HG03045 (cell line): ENCODE data around the gene STAT5B.
"Not testable (repeated sequence)": the region's sequence is repeated elsewhere in the genome, so short reads cannot be mapped to it uniquely, and the experiment has no call there.

Experiments used
- ATAC-seq: cut with Tn5 transposase; IDR thresholded peaks from one replicate; pipeline ENCODE4 v1.9.1; 2021; ENCODE audit warnings: mild to moderate bottlenecking, moderate library complexity; ENCODE audit not compliant: unreplicated experiment

The STAT5B gene

DNA sequence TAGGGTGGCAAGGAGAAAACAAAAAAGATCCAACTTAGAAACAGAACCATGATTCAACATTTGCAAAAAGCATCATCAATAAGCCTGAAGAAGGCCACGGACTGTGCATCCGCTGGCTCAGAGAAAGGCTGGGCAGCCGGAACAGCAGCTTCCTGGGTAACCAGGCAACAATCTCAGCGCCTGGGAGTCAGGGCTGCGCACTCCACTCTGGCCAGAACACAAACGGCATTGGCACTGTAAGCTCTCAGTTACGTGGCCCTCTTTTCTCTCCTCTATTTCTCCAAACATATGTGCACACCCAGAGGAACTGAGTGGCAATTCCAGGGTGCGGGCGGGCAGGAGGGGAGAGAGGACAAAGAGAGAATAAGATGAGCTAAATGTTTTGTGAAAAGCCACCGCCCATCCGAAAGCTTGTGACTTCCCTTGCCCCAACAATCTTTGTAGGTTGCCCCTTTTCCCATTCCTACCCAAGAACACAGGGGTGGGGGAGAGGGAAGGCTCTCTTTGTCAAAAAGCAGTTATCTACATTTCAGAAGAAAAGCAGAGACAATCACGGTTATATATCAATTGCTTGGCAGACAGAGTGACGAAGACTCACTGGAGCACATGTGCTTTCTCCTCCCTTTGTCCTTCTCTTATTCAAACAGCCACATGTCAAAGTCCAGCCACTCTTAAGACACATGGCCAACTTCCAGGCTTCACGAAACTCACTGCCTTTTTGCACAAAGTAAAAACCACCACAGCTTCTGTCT is 75.3 kb downstream of the STAT5B start:
- no peak for ATAC-seq

DNA sequence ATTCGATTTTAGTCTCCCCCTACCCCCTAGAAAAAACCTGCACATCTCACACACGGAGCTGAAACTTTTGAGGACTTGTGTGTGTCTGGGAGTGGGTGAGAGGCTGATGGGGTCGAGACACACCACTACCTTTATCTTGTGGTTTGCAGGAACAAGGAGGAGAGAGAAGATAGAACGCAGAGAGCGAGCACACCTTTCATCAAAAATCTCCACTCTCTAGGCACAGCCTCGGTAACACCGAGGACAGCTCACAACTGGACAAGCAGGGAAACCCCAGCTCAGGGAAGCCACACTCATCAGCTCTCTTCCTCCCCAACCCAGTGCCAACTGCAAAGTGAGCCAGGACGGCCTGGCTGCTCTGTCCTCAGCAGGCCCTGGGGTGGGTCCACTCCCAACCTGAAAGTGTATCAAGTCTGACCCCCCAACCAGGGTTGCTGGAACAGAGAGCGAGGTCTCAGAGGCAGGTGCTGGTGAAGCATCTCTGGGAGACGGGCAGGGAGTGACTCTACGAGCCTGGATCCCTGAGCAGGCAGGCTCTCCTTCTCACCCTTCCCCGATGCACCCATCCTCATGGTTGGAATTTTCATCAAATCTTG is 76.7 kb downstream of the STAT5B start:
- no peak for ATAC-seq

DNA sequence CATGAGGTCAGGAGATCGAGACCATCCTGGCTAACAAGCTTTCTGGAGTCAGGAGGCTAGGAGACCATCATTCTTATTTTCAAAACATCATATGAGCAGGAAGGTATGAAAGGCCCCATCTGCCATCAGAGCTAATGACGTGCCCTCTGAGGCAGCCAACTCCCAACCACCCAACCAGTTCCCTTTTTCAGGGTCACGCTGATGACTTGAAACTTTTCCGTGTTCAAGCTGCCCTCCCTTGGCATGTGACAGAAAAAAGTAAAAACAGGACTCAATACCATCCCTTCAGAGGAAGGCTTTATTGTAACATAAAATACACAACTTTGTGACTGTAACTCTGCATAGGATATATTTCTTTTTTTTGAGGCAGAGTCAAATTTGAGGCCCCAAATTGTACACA is 77.3 kb downstream of the STAT5B start:
- ATAC-seq: no peak

DNA sequence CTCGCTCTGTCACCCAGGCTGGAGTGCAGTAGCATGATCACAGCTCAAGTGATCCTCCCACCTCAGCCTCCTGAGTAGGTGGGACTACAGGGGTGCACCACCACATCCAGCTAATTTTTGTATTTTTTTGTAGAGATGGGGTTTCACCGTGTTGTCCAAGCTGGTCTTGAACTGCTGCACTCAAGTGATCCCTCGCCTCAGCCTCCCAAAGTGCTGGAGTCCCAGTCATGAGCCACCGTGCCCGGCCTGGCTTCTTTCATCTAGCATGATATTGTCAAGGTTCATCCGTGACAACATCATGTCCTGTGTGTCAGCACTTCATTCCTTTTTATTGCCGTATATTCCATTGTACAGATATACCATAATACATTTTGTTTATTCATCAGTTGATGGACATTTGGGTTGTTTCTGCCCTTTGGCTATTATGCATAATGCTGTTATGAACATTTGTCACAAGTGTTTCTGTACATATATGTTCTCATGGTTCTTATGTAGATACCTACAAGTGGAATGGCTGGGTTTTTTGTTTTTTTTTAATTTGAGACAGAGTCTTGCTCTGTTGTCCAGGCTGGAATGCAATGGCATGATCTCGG is 78.5 kb downstream of the STAT5B start:
- no peak for ATAC-seq

DNA sequence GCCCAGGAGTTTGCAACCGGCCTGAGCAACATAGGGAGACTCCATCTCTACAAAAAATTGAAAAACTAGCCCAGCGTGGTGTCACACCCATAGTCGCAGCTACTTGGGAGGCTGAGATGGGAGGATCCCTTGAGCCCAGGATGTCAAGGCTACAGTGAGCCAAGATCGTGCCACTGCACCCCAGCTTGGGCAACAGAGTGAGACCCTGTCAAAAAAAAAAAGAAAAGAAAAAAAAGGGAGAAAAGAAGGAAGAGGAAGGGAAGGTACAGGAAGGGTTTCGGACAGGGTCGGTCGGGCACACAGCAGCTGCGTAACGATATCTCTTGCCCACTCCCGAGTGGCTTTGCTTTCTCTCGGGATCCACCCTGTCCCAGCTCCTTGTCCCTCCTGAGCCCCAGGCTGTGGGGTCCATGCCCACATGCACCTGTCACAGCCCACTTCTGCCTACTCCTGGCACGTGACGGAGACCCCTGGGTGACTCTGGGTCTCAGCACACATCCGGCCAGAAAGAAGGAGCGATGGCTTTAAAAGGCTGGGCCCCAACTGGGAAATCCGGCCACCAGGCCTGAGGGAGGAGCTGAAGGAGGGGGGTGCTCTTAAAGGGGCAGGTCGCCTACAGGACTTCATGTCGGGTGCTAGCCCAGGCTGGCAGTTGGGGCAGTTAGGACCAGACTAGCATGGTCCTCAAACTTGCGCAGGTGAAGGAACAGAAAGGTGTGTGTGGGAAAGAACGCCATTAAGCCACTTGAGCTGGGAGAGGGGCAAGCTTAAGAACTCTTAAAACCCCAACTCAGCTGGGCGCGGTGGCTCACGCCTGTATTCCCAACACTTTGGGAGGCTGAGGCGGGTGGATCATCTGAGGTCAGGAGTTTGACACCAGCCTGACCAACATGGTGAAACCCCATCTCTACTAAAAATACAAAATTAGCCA is 82.0 kb downstream of the STAT5B start, which contains the start of gene GHDC:
GHDC (minus strand) TSS at position 526 of the 931 bp plus-strand sequence. CDS start 913 bp downstream, outside the sequence.
- peak; percentile 86 for ATAC-seq

DNA sequence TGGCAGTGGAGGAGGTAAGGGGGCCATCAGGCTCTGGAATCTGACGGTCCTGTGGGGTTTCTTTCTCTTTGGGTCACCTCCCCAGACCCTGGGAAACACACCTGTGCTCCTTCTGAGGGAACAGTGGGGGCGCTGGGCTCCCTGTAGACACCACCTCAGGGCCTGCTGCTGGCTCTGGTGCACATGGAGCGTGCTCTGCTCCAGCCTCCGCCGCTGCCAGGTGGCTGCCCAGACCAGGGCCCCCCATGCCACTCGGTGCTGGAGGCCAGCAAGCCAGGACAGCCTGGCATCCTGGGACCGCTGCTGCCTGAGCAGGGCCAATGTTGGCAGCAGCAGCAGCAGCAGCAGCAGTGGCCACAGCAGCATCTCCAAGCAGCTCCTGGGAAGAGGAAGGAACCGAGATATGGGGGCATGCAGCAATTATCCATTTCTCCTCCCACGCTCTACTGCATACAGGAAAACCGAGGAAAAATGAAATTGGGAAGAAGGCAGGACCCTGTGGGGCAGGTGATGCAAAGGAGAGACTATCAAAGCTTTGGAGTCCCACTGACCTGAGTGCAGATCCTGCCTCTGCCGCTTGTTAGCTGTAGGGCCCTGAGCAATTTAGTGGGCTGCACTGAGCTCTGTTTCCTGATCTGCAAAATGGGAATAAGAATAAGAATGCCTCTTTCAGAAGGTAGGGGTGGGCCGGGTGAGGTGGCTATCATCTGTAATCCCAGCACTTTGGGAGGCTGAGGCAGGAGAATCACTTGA is 82.8 kb downstream of the STAT5B start:
- no peak for ATAC-seq

DNA sequence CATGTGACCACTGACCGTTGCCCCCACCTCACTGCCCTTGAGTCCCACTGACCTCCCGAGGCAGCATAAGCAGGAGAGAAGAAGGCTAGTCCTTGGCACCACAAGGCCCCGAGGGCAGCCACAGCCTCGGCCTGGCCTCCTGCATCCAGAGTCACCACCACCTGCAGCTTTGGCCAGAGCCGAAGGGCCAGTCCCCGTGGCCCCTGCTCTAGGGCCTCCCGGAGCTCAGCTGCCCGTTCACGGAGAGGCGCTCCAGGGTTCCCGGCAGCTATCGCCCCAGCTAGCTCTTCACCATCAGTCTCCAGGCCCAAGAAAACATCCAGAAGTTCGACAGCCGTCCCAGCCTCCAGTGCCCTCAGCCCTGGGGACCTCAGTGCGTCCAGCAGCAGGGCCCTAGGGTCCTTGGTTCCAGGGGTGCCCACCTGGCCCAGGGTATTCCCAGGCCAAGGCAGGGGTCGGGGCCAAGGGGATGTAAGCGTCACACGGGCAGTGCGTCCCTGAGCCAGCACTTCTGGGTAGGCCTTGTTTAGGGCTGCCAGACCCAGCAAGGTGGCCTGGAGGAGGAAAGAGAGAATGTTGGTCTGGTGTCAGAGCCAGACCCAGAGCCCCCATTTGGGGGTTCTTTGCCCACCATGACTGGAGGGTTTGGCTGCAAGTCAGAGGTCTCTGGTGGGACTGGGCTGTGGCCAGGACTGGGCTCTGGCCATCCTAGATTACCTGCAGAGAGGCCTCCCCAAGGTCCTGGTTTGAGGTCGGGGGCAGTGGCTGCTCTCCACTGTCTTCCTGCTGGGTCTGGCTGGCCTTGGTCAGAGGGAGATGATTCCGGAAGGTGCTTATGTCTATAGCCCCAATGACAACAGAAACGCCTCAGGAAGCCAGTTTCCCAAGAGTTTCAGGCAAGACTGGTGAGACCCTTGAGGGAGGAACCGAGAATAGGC is 83.7 kb downstream of the STAT5B start:
- no peak for ATAC-seq

DNA sequence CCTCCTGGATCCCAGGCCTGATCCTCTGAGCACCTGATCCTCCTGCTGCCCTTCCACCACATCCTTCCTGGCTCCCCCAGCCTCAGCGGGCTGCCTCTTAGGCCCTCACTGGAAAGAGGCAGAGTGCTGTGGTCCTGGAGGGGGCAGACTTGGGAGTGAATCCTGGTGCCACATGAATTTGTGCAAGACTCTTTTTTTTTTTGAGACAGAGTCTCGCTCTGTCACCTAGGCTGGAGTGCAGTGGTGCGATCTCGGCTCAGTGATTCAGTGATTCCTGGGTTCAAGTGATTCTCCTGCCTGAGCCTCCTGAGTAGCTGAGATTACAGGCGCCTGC is 84.9 kb downstream of the STAT5B start:
- ATAC-seq: no peak

DNA sequence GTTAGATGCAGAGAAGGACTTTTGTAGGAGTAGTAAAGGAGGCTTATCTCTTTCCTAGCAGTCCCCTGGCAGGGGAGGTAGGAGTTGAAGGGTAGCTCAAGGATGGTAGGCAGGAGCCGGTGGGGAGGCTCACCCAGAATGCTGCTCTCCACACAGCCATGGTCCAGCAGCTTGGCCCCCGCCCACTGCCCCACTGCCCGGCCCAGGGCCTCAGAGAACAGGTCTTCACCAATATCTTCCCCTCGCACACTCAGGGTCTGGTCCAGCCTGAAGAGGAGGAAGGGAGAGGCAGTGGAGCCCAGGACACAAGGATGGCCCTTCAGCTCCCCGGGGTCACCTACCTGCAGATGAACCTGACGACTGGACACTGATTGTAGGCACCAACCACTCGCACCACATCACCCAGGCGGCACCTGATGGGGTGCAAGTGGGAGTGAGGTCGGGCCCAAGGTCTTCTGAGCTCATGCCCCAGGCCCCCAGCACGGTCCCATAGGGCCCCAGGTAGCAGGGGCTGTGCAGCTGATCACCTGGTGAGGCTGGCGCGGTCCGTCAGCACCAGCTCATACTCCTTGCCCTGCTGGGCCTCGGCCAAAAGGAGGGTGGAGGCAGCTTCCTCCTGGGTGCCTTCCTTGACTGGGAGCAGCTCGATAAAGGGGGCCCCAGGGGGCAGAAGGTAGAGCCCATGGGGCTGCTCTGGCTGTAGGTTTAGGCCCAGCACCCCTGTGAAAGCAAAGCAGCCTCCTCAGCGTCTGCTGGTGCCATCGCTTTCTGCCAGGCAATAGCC is 85.5 kb downstream of the STAT5B start:
- no peak for ATAC-seq

DNA sequence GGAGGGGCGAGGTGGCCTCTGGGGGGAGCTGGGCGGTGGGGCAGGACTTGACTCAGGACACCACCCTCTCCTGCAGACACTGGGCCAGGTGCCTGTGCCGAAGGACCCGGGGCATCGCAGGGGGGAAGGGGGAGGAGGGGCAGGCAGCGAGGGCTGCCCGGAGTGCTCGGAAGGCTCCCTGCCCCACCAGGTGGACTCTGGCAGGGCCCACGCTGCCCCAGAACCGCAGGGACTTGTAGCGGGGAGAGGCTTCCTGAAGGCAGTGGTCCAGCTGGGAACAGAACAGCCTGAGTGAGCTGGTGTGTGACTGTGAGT is 86.6 kb downstream of the STAT5B start:
- no peak for ATAC-seq

DNA sequence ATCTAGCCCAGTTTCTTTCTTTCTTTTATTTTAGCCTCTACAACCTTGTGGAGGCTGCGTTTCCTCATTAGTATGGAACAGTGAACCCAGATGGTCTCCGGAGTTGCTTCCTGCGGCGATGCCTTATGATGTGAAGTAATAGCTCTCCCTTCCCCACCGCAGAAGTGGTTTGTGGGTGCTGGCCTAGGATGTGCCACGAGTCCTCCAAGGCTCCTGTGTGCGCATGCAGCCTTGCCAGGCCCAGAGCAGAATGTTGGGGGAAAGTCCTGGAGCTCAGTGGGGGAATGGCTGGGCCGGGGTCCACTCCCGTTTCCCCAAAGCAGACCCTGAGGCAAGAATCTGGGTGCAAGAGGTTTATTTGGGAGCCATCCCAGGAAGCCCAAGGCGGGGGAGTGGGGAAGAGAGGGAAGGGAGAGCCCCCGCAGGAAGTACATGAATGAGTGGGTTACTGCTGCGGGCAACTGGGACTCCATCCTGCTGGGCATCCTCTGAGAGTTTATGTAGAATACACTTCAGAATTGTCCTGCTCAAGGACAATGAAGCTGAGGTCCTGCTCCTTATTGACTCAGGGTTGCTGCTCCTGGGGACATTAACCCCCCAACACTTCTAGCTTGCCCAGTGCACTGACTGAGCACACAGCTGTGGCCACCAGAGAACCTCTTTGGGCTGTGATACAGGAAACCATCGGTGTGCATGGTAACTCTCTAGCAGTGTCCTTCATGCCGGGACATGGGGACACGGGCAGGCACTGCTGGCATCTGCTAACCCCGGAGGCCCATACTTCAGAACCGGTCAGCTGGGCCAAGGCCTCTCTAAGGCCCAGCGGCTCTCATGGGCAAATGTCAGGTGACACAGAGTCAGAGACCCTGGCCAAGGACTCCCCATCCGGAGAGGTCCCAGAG is 87.2 kb downstream of the STAT5B start:
- no peak for ATAC-seq

DNA sequence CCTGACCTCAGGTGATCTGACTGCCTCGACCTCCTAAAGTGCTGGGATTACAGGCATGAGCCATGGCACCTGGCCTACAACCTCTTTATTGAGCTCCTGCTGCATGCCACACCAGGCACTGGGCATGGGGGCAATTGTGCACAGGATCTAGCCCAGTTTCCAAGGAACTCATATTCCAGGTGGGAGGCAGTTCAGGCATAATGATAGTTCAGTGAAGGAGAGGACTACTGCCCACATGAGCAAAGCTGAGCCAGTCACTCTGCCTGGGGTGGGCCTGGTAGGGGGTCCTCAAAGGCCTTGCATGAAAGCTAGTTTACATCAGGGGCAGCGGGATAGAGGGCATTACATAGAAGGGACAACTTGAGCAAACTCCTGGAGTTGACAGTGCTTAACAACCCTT is 88.4 kb downstream of the STAT5B start:
- no peak for ATAC-seq

DNA sequence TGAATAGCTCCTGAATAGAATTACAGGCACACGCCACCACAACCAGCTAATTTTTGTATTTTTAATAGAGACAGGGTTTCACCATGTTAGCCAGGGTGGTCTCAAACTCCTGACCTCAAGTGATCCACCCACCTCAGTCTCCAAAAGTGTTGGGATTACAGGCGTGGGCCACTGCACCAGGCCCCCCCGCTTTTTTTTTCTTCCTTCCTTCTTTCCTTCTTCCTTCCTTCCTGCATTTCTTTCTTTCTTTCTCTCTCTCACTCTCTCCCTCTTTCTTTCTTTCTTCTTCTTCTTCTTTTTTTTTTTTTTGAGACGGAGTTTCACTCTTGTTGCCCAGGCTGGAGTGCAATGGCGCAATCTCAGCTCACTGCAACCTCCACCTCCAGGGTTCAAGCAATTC is 90.0 kb downstream of the STAT5B start:
- ATAC-seq: not testable (repeated sequence)

DNA sequence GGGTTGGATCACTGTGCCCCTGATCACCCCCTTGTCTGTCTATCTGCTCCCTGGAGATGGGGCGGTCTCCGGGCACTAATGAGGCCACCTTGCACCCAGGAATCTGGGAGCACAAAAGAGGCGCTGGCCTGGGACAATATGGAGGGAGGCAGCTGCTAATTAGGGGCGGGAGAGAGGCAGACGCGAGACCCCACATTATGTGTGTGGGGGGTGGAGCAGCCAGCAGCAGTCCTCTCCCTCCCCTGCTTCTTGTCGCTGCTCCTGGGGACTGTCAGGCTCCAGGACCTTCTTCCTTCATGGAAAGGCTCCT is 90.6 kb downstream of the STAT5B start:
- ATAC-seq: no peak

DNA sequence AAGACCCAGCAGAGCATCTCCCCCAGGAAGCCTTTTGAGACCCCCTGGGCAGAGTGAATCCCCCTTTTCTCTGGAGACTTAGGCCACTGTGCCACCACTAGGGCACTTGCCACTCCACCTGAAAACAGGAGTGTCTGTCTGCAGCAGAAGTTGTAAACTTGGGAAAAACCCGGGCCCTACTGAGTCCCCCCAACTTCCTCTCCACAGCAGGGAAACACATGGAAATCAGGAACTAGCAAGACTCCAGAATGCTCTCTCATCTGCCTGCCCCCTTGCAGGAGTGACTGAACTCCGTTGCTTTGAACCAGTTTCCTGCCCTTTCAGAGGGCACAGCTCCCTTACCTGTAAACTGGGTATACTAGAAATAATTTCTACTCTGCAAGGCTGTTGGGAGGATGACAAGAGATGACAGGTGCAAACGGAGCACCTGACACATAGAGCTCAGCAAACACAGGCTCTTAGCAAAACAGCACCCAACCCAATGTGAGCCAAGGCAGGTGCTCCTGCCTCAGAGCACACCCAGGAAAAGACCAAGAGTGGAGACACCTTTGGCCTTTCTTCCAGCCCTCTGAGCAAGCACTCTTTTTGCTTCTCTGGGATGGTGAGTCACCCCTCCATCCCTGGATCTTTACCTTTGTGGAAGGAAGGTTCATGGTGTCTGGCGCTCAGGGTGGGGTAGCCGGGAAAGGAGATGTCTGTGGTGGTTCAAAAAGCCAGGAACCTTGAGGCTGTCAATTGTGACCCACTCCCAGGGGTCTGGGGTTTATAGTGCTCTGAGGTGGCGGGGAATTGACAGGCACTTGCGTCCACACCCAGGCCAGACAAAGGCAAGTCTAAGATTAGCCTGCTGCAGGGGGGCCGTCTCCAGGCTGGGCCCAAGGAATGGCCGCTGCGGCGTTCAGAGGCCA is 91.2 kb downstream of the STAT5B start, which contains the start of gene HCRT:
HCRT (minus strand) TSS at position 740 of the 908 bp plus-strand sequence; CDS start at position 653, 87 bp downstream.
- no peak for ATAC-seq

DNA sequence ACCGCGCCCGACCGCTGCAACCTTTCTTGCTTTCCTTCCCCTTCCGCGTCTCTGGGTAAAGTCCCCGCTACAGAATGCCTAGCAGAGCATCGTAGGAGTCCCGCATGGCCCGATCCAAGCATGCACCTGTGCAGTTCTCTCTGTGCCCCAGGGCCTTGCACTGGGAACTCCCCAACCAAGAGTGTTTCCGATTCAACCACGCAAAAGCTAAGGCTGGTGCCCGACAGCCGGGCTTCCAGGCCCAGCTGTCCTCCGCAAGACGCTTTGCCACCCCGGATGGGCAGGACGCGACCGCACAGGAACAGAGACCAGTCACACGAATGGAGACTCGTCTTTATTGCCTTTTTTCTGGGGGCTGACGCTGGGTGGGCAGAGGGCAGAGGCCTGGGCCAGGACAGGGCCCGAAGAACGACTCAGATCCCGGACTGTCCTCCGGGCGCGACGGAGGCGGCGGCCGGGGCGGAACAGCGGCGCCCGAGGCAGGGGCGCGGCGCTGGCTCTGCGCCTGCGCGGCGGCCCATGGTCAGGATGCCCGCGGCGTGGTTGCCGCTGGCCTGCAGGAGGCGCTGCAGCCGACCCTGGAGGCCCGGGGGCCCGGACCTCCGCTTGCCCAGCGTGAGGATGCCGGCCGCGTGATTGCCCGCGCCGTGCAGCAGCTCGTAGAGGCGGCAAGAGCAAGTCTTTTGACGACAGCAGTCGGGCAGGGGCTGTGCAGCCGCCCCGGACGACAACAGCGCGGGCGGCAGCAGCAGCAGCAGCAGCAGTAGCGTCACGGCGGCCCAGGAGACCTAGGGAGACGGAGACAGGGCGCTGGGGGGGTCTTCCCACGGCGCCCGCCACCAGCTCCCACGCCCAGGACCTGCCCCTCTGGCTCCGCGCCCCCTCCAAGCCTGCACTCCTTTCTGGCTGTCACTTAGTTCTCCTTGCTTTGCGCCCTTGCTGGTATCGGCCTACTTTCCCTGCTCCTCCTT is 92.2 kb downstream of the STAT5B start:
- no peak for ATAC-seq
